Measurements from ENCODE around the gene IRX4. TPM values are rescaled to one million over a fixed set of nuclear protein-coding genes. Genes with fewer than 3 reads are reported as not detected.

Gene IRX4
- total RNA-seq, 1 donor from 2014 or later = 0.72 TPM

- peaks cover 8% of the 10 kb centered on the region for H3K27me3 Mint-ChIP-seq (ENCODE audit: unreplicated experiment)
- TF ChIP-seq CTCF (IDR thresholded peaks at IDR 0.05; ENCODE audit: unreplicated experiment) = no peak
- no peaks in the 10 kb centered on the region for H3K9me3 Mint-ChIP-seq (ENCODE audit: unreplicated experiment)
- DNase-seq (ENCODE audit: low spot score) = no peak
- H3K27ac Mint-ChIP-seq (ENCODE audit: unreplicated experiment) = no peak overlapping the region
- no peaks in the 10 kb centered on the region for H3K36me3 Mint-ChIP-seq (ENCODE audit: low read depth, unreplicated experiment)
- H3K4me1 Mint-ChIP-seq (ENCODE audit: unreplicated experiment) = no peaks in the 10 kb centered on the region
- H3K4me3 Mint-ChIP-seq (ENCODE audit: unreplicated experiment) = no peak overlapping the region
Observed at GRCh38 chr5:1896602-1897376, 14.1 kb upstream of the IRX4 start.

GRCh38 chr5:1895739-1896420 is 13.2 kb upstream of the IRX4 start:
- no peaks in the 10 kb centered on the region for H3K4me1 Mint-ChIP-seq (ENCODE audit: unreplicated experiment)
- H3K36me3 Mint-ChIP-seq (ENCODE audit: low read depth, unreplicated experiment) = no peaks in the 10 kb centered on the region
- no peak for TF ChIP-seq CTCF (IDR thresholded peaks at IDR 0.05; ENCODE audit: unreplicated experiment)
- H3K27me3 Mint-ChIP-seq (ENCODE audit: unreplicated experiment) = peaks cover 8% of the 10 kb centered on the region
- no peak for DNase-seq (ENCODE audit: low spot score)
- no peak overlapping the region for H3K4me3 Mint-ChIP-seq (ENCODE audit: unreplicated experiment)
- no peak overlapping the region for H3K27ac Mint-ChIP-seq (ENCODE audit: unreplicated experiment)
- no peaks in the 10 kb centered on the region for H3K9me3 Mint-ChIP-seq (ENCODE audit: unreplicated experiment)

GRCh38 chr5:1894243-1894642 is 11.5 kb upstream of the IRX4 start:
- H3K27ac Mint-ChIP-seq (ENCODE audit: unreplicated experiment) = no peak overlapping the region
- no peaks in the 10 kb centered on the region for H3K36me3 Mint-ChIP-seq (ENCODE audit: low read depth, unreplicated experiment)
- H3K4me3 Mint-ChIP-seq (ENCODE audit: unreplicated experiment) = no peak overlapping the region
- H3K4me1 Mint-ChIP-seq (ENCODE audit: unreplicated experiment) = no peaks in the 10 kb centered on the region
- TF ChIP-seq CTCF (IDR thresholded peaks at IDR 0.05; ENCODE audit: unreplicated experiment) = no peak
- no peak for DNase-seq (ENCODE audit: low spot score)
- H3K27me3 Mint-ChIP-seq (ENCODE audit: unreplicated experiment) = peaks cover 14% of the 10 kb centered on the region
- H3K9me3 Mint-ChIP-seq (ENCODE audit: unreplicated experiment) = no peaks in the 10 kb centered on the region

- Mint-ChIP-seq H3K9me3 (ENCODE audit: unreplicated experiment) (no peaks in the 10 kb centered on the region), H3K4me3 (ENCODE audit: unreplicated experiment) (no peak overlapping the region), H3K27me3 (ENCODE audit: unreplicated experiment) (peaks cover 17% of the 10 kb centered on the region), H3K4me1 (ENCODE audit: unreplicated experiment) (no peaks in the 10 kb centered on the region), H3K27ac (ENCODE audit: unreplicated experiment) (no peak overlapping the region), H3K36me3 (ENCODE audit: low read depth, unreplicated experiment) (no peaks in the 10 kb centered on the region)
- no peak for TF ChIP-seq CTCF (IDR thresholded peaks at IDR 0.05; ENCODE audit: unreplicated experiment)
- no peak for DNase-seq (ENCODE audit: low spot score)
Observed at GRCh38 chr5:1893754-1894153, 11.0 kb upstream of the IRX4 start.

Measured in endothelial cell (in vitro differentiated cells).